Suprapubic skin (tissue), 4 donors: ENCODE measurements around the gene STOML1. TPM values are rescaled to one million over a fixed set of nuclear protein-coding genes. Genes with fewer than 3 reads are reported as not detected.

Experiments
- DNase-seq, 2 donors: peaks; one replicate each; pipeline ENCODE4 v3.0.0-alpha.2; 2019; ENCODE audit warnings: low spot score in 2 of 2
- H3K27ac ChIP-seq: fragments of 200-600 bp; sonication (generic); one replicate; pipeline ENCODE4 v1.5.1; 2019
- H3K27me3 ChIP-seq: fragments of 200-600 bp; sonication (generic); one replicate; pipeline ENCODE4 v1.5.1; 2019
- H3K36me3 ChIP-seq: fragments of 200-600 bp; sonication (generic); one replicate; pipeline ENCODE4 v1.5.1; 2019
- H3K4me1 ChIP-seq: fragments of 200-600 bp; sonication (generic); one replicate; pipeline ENCODE4 v1.5.1; 2019
- H3K4me3 ChIP-seq: fragments of 200-600 bp; sonication (generic); one replicate; pipeline ENCODE4 v1.5.1; 2019; ENCODE audit warnings: mild to moderate bottlenecking
- H3K9me3 ChIP-seq: fragments of 200-600 bp; sonication (generic); one replicate; pipeline ENCODE4 v1.5.1; 2019
- EP300 ChIP-seq: sonication (generic); formaldehyde crosslinking; IDR thresholded peaks from one replicate; pipeline ENCODE4 v1.6.1; 2017; ENCODE audit warnings: antibody characterized with exemption
- POLR2A ChIP-seq, 2 donors: fragments of 450-650 bp; IDR thresholded peaks; one replicate each; pipeline ENCODE4 v1.6.1; 2017; ENCODE audit warnings: antibody characterized with exemption in 2 of 2, mild to moderate bottlenecking in 2 of 2, moderate library complexity in 2 of 2
- POLR2AphosphoS5 ChIP-seq, 3 donors: sonication (generic); formaldehyde crosslinking; IDR thresholded peaks; one replicate each; pipeline ENCODE4 v1.6.1; 2017; ENCODE audit warnings: antibody characterized with exemption in 3 of 3
- WGBS: methylation state at CpG from one replicate; pipeline ENCODE4 v1.1.5; 2018; 5-methylcytosine and 5-hydroxymethylcytosine counted together
- total RNA-seq, 4 donors: library from RNA; depleted of rRNA; stranded (reverse); fragments of >200 nt; gene quantifications; one replicate each; pipeline ENCODE4 v1.1.0, GENCODE V29; 2016
- TF ChIP-seq, protein P1 (sequence below), 2 donors: fragments of 200-600 bp in 1 of 2; fragments of 450-650 bp in 1 of 2; sonication (generic) in 1 of 2; IDR thresholded peaks; one replicate each; pipeline ENCODE4 v1.5.1; 2016 to 2019; ENCODE audit warnings: antibody characterized with exemption in 2 of 2, mild to moderate bottlenecking in 1 of 2, moderate library complexity in 1 of 2

The STOML1 gene
- total RNA-seq, 4 donors from 2014 or later: 9.7 to 25.3 (median 10.7) TPM

DNA sequence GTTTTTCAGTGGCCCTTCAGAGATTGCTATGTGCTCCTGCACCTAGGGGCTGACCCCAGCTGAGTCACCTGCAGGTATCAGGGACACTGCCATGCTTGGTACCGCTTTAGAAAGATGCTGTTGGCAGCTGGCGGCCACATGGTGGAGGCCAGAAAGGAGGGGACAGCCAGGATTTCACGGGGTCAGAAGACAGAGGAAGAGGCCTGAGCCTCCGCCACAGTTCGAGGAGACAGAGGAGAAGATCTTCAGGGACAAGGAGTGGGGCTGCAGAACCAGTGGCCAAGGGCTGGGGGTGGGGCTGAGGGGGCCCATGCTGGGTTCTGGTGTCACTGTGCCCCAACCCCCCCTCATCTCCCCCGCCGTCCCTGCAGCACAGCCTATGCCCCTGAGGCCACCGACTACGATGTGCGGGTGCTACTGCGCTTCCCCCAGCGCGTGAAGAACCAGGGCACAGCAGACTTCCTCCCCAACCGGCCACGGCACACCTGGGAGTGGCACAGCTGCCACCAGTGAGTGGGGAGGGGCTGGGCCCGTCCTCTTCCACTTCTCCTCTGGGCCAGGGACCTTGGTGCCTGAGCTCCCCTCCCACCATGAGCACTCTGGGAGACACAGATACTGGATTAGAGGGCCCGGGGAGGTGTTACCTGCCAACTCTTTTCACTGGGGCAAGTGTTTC, 45.9 kb downstream of the STOML1 start:
- Histone ChIP-seq H3K4me3 (no peak overlapping the region), H3K27ac (no peak overlapping the region), H3K27me3 (no peaks in the 10 kb centered on the region), H3K4me1 (peaks cover 14% of the 10 kb centered on the region), H3K36me3 (peaks cover 11% of the 10 kb centered on the region), H3K9me3 (no peaks in the 10 kb centered on the region)
- TF ChIP-seq POLR2AphosphoS5 (IDR thresholded peaks at IDR 0.05) (no peak), EP300 (no peak), POLR2A (IDR thresholded peaks at IDR 0.05) (no peak)
- TF ChIP-seq, protein P1, sequence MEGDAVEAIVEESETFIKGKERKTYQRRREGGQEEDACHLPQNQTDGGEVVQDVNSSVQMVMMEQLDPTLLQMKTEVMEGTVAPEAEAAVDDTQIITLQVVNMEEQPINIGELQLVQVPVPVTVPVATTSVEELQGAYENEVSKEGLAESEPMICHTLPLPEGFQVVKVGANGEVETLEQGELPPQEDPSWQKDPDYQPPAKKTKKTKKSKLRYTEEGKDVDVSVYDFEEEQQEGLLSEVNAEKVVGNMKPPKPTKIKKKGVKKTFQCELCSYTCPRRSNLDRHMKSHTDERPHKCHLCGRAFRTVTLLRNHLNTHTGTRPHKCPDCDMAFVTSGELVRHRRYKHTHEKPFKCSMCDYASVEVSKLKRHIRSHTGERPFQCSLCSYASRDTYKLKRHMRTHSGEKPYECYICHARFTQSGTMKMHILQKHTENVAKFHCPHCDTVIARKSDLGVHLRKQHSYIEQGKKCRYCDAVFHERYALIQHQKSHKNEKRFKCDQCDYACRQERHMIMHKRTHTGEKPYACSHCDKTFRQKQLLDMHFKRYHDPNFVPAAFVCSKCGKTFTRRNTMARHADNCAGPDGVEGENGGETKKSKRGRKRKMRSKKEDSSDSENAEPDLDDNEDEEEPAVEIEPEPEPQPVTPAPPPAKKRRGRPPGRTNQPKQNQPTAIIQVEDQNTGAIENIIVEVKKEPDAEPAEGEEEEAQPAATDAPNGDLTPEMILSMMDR (IDR thresholded peaks at IDR 0.05): no peak
- 83% methylated on average over 6 of the region's 17 CpGs for WGBS
- no peak for DNase-seq

DNA sequence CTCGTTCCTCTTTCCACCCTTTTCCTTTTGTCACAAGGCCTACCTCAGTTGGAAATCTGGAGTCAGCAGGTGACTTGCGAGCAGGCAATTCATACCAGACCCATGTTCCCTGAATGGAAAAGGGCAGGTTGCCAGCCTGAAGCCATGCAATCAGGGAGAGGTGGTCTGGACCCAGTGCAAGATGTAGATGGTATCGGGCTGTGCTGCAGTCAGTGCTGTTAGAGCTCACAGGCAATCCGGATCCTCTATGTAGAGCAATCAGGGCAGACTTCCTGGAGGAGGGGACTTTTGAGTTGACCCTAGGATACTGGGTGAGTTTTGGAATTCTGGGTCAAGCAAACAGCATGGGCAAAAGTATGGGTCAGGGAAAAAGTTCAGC, 47.0 kb downstream of the STOML1 start:
- DNase-seq: no peak
- no peak for TF ChIP-seq POLR2A (IDR thresholded peaks at IDR 0.05)
- TF ChIP-seq EP300: no peak
- no peak for TF ChIP-seq POLR2AphosphoS5 (IDR thresholded peaks at IDR 0.05)
- TF ChIP-seq, protein P1 (IDR thresholded peaks at IDR 0.05): no peak
- Histone ChIP-seq H3K9me3 (no peaks in the 10 kb centered on the region), H3K4me1 (peaks cover 17% of the 10 kb centered on the region), H3K27me3 (no peaks in the 10 kb centered on the region), H3K27ac (no peak overlapping the region), H3K36me3 (peaks cover 11% of the 10 kb centered on the region), H3K4me3 (no peak overlapping the region)
- WGBS: 85% methylated on average over 4 of the region's 4 CpGs

DNA sequence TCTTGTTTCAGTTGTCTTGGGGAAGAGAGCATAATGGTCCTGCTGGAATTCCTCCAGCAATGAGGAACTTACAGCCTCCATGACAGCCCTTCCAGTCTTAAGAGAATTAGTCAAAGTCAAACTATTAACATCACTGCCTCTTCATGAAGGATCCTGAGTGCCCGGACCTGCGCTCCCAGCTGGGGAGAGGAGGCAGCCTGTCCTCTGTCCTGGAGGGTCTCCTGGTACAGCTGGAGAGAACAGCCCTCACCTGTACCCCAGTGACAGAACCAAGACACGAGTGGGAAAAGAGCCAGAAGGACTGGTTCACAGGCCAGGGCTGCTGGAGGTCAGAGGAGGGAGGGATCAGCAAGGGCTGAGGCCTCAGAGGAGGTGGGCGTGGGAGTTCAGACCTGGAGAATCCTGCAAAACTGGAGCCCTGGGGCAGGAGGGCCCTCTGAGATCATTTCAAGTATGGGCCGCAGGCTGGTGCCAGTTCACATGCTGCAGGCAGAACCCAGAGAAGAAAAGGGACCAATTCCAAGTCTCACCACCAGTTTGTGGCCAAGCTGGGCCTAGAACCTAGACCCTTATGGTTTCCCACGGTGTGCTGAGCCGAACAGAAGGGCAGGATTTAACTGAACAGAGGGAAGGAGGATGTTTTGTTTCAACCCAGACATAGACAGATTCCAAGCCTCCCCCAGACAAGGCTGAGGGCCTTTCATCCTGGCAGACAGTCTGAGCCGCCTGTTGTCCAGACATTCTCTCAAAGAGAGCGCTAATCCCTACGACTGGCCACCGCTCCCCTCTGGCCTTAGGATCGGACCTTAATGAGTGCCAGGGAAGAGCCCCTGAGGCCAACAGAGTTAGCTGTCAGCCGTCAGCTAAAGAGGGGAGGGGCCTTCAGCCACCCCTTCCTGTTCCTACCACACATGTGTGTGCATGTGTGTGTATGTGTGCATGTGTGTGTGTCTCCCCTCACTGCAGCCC, 47.6 kb downstream of the STOML1 start:
- TF ChIP-seq, protein P1 (IDR thresholded peaks at IDR 0.05): no peak
- TF ChIP-seq EP300 (no peak), POLR2AphosphoS5 (IDR thresholded peaks at IDR 0.05) (no peak), POLR2A (IDR thresholded peaks at IDR 0.05) (no peak)
- peaks cover 19% of the 10 kb centered on the region for H3K4me1 ChIP-seq
- DNase-seq: no peak

DNA sequence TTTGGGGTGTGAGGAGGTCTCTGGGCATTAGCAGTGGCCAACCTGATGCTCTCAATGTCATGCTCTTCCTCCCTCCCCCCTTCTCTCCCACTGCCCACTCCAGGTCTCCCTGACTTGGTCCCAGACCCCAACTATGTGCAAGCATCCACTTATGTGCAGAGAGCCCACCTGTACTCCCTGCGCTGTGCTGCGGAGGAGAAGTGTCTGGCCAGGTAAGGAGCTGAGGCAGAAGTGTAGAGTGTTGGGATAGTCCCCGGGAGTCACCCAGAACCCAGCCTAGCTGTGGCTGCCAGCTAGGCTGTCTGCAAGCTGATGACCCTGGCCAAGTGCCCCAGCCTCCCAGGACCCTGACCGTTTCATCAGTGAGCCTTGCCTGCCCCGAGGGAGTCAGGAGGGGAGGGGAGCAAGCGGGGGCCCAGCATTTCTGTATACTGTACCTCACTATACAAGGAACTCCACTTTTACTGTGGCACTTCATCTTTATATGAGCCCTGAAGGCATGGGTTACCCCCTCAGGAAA, 49.3 kb downstream of the STOML1 start:
- WGBS: 70% methylated on average over 6 of the region's 6 CpGs
- Histone ChIP-seq H3K27me3 (no peaks in the 10 kb centered on the region), H3K9me3 (no peaks in the 10 kb centered on the region), H3K36me3 (peaks cover 8% of the 10 kb centered on the region), H3K27ac (no peak overlapping the region), H3K4me3 (no peak overlapping the region), H3K4me1 (peaks cover 19% of the 10 kb centered on the region)
- no peak for DNase-seq
- no peak for TF ChIP-seq POLR2AphosphoS5 (IDR thresholded peaks at IDR 0.05)
- no peak for TF ChIP-seq EP300
- TF ChIP-seq, protein P1 (IDR thresholded peaks at IDR 0.05): no peak
- TF ChIP-seq POLR2A (IDR thresholded peaks at IDR 0.05): no peak

More for the DNA sequence above, 47.6 kb downstream of the STOML1 start:
- 64% methylated on average over 13 of the region's 13 CpGs for WGBS
- no peaks in the 10 kb centered on the region for H3K27me3 ChIP-seq
- H3K36me3 ChIP-seq: peaks cover 11% of the 10 kb centered on the region
- H3K27ac ChIP-seq: no peak overlapping the region
- H3K4me3 ChIP-seq: no peak overlapping the region
- no peaks in the 10 kb centered on the region for H3K9me3 ChIP-seq
